HG03175 (cell line): ENCODE measurements around the gene GGT7.
"Not testable (repeated sequence)": the region's sequence is repeated elsewhere in the genome, so short reads cannot be mapped to it uniquely, and the experiment has no call there.

Experiments
- ATAC-seq: cut with Tn5 transposase; IDR thresholded peaks from one replicate; pipeline ENCODE4 v1.9.1; 2021; ENCODE audit warnings: mild to moderate bottlenecking, moderate library complexity; ENCODE audit not compliant: unreplicated experiment

GGT7 gene

DNA sequence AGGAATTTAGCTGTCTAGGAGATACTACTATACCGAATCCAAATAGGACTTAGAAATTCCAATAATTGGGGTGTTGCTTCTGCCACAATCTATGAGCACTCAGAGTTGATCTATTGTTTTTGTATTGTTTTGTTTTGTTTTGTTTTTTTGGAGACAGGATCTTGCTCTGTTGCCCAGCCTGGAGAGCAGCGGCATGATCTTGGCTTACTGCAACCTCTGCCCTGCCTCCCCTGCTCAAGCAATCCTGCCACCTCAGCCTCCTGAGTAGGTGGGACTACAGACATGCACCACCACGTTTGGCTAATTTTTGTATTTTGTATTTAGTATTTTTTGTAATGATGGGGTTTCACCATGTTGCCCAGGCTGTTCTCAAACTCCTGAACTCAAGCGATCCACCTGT is 11.2 kb upstream of the GGT7 start:
- ATAC-seq = no peak

DNA sequence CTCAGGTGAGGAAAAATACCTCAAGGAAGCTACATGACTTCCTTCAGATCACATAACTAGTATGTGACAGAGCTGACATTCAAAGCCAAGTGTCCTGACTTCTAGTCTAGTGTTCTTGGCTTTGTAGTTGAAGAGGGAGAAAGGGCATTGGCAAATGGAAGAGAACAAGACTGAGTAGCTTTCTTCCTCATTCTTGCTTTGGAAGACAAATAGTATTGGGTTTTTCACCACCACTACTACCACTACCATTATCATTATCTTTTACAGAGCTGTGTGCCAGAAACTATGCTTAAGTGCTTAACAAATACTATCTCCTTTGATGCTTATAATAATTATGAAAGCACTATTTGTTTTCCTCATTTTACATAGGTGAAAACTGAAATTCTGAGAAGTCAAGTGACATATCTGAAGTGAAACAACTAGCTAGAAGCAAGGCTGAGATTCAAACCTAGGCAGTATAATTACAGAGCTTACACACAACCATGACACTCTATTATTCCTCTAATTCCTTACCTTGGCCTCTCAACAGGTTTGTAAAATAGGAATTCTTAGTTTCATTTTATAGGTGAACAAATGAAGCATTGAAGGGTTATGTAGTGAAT is 10.5 kb upstream of the GGT7 start:
- ATAC-seq = no peak

DNA sequence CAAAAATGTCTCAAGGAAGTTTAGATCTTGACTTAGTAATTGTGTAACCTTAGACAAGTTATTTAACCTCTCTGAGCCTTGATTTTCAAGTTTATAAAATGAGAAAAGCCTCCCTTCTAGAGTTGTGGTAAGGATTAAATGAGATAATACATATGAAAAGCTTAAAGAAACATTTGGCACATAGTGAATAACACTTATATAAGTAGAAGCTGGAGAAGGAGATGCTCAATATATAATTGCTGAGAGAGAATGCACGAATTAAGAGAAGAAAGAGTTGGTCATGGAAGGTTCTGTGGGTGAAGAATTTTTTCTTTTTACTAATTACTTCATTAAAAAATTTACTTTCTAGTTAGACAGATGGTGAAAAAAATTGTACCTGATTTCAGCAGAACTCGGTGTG is 9.0 kb upstream of the GGT7 start:
- no peak for ATAC-seq

DNA sequence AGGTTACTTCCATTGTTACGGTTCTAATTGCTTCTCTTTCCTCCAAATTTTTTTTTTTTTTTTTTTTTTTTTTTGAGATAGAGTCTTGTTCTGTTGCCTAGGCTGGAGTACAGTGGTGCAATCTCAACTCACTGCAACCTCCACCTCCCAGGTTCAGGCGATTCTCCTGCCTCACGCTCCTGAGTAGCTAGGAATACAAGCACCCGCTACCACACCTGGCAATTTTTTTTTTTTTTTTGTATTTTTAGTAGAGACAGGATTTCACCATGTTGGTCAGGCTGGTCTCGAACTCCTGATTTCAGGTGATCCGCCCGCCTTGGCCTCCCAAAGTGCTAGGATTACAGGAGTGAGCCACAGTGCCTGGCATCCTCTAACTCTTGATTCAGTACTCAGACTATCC is 8.3 kb upstream of the GGT7 start:
- not testable (repeated sequence) for ATAC-seq

DNA sequence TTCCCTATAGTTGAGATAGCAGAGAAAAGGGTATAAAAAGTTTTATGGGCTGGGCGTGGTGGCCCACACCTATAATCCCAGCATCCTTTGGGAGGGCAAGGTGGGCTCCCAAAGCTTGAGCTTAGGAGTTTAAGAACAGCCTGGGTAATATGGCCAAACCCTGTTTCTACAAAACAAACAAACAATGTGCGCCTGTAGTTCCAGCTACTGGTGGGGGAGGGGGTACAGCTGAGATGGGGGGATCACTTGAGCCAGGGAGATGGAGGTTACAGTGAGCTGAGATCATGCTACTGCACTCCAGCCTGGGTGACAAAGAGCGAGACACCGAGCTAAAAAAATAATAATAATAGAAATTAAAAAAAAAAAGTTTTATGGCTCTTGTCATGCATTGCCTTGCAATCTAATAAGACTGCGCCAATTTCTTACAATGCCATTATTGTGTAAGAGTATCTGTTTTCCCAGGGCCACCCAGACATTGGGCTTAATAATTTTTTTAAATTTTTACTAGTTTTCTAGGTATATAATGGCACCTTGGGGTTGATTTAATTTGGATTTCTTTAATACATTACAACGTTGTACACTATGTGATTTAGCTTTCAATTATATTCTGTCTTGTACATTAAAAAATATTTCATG is 7.7 kb upstream of the GGT7 start:
- no peak for ATAC-seq

DNA sequence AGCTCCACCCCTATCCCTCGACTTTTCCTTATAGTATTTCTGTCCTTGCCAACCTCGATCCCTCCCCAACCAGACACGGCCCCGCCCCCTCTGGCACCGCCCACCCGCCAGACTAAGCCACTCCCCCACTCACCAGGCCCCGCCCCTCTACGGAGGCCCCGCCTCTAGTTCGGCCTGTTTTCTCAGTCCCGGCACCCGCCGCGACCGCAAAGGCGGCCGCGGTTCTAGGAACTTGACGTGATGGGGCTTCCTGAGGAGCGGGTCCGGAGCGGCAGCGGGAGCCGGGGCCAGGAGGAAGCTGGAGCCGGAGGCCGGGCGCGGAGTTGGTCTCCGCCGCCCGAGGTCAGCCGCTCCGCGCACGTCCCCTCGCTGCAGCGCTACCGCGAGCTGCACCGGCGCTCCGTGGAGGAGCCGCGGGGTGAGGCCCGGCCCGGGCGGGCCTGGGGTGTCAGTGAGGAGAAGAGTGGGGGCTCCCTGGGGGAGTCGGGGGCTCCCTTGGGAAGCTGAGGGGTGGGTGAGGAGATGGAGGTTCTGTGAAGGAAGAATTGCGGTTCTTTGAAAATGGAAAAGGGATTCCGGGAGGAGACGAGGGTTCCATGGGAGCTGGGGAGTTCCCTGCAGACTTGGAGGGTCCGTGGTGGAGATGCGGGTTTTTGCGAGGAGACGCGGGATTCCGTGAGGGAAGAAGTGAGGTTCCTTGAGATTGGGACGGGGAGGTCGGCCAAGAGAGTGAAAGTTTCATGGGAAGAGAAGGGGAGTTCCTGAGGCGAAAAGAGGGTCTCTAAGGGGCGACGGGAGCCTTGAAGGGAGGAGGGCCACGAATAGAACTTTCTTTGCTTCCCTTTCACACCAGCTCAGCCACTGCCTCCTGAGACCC is 4.0 kb upstream of the GGT7 start, which contains the start of gene ACSS2:
Gene ACSS2 (plus strand): TSS at position 207 of the 877 bp plus-strand sequence. CDS start 34 bp downstream, at position 241.
- peak; percentile 33 for ATAC-seq

DNA sequence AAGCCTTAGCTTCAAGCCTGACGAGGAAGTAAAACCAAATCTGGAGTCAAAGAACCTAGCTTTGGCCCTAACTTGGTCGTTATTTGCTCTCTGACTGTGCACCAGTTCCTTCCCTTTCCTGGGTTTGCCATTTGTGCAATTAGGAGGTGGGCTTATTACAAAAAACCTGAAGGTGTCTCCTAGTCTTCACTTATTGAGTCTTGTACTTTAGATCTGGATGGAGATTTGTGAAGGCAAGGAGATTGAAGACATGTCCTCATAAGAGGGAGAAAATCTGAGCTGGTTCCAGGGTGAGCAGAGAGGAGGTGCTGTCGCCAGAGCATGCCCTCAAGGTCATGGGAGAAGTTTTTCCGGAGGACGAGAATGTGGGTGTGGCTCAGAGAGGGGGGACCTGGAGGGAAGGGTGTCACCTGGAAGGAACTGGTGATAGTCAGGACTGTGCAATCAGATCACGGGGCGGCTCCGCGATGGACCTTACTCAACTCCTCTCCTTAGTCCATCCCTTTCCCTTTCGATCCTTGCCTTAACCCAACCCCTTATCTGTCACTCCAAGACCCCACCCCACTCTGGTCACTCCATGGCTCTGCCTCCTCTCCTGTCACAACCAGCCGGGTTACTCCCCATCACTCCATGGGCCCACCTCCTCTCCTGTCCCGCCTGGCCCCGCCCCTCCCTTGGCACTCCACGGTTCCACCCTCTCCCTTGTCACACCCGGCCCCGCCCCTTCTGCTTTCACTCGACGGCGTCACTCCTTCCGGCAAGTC is 3.2 kb upstream of the GGT7 start:
- ATAC-seq = peak; percentile 60

DNA sequence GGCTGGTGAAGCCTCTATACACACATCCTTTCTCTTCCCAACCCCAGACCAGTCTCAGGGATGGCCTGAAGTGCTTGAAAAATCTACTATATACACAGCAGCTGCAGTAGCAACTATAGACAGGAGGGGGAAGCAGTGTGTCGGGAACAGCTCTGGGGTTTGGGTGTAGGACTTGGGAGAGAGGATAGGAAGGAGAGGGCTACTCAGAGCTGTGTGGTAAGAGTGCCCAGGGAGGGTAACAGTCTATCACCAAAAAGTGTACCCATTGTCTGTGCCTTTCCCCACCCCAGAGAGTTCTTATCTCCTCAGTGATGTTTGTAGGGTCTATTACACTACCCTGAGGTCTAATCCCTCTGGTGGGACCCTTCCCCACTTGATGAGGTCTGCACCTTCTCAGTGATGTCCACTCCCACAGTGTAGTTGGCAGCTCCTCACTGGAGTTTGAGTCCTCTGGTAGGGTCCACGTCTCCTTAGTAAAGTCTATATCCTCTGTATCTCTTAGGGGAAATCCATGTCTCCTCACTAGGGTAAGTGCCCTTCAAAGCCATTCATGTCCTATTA is 1.5 kb upstream of the GGT7 start:
- ATAC-seq = no peak

DNA sequence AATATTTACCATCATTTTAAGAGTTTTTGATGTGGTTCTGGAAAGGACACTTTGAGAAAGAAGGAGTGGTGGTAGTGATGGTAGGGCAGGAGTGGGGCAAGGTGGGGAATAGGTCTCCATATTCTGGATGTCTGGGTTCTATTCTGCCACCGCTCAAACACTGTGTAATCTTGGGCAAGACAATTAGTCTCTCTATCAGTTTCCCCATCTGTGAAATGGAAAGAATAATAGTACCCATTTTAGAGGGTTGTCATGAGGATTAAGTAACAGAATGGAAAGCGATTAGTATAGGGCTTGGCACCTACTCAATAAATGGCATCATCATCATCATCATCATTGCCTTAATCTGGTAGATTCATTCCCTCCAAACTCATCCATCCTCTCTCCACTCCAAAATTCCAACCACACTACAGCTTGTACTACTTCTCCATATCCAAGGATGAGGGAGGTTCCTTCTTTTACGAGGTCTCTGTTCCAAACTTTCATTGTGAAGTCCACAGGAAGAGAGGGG is 982 bp upstream of the GGT7 start:
- ATAC-seq = no peak

DNA sequence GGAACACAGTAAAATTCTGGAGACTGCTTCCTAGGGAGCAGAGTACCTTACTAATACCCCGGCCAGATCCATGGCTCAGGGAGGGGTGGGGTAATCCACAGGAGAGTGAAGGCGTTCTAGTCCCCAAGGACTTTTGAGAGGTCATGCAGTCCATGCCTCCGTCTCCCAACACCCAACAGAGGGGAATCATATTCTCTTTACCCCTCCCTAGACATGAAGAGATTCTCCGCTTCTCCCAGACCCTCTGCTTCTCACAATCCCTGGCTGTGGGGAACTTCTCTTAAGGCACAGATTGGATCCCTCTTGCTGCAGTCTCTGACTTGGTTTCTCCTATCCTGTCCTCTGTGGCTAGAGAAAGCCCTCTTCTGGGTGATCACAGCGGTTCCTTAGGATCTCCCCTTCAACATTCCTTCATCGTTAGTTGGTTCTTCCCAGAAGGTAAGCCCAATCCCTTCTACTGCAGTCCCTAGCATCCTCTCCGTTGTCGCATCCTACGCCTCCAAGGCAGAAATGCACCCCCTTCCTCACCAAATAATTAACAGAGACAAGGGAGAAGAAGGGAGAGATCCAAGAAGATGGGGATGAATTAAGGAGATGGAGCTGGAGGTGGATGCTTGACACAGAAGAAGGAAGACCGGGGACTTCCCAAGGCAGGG is 562 bp downstream of the GGT7 start:
- no peak for ATAC-seq

DNA sequence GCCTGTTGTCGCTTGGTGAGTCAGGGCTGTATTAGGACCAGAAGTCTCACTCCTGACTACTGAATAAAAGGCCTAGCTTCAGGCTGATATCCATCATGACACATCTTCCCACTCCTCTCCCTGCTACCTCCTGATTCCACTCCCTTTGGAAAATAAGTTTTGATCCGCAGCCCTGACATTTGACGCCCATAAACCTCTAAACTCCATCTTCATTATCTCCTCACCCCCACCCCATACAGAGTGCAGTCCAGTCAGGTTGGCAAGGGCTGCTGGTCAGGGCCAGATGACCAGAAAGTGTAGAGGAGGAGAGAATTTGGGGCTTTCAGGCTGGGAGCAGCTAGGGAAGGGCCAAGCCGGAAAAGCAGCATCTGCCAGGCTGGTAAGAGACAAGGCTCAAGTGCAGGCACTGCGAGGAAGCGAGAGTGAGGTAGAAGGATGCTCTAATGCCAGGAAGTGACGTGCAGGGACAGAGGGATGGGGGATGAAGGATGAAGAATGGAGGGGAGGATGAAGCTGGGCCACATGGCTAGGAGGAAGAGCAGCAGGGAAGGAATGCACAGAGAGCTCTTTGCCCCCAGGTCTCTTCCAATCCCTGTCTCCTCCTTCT is 1.2 kb downstream of the GGT7 start:
- no peak for ATAC-seq

DNA sequence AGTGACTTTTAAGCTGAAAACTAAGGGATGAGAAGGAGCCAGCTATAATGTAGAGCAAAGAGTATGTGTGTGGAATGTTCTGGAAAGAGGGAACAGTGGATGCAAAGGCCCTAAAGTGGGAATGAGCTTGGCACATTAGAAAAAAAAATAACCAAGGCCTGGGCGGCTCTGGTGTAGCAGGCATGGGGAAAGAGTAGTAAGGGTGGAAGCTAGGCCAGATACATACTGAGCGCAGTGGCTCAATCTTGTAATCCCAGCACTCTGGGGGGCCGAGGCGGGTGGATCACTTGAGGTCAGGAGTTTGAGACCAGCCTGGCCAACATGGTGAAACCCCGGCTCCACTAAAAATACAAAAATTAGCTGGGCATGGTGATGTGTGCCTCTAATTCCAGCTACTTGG is 8.4 kb downstream of the GGT7 start:
- ATAC-seq = no peak

DNA sequence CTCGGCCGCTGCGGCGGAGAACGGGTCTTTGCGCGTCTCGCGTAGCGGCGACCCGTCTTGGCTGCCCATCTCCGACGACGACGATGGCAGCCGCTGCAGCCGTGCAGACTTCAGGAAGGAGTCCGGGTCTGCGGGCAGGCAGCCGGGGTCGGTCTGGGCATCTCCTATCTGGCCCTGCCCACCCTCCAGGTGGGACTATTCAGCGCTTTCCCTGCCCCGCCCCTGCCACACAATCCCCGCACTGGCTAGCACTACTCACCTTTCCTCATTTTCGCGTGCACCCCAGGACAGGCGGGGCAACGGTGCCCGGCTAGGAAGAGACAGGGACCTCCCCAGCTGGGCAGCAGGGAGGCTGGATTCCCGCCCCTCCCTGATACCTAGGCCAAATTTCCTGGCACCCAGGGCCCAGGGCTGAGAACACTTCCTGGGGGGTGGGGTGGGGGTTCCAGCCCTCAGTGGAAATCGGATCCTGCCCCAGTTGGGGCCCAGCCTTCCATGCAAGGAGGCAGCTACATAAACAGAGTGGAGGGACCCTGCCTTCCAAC is 9.2 kb downstream of the GGT7 start:
- ATAC-seq = no peak

DNA sequence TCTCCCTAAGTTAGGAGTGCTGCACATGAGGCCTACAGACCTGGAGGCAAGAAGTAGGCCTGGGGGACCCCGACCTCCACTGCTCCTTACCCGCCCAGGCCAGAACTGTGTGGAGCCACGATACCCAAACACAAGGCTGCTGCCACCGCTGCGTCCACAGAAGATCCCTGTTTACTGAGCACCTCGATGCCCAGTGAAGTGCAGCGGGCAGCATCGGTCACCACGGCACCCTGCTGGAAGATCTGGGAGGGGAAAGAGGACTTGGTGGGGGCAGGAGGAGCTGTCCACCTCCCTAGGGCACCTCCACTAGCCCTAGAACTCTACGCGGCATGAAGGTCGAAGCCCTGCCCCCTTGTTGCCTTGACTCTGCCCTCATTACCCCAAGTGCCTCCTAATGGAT is 9.9 kb downstream of the GGT7 start:
- ATAC-seq = no peak

DNA sequence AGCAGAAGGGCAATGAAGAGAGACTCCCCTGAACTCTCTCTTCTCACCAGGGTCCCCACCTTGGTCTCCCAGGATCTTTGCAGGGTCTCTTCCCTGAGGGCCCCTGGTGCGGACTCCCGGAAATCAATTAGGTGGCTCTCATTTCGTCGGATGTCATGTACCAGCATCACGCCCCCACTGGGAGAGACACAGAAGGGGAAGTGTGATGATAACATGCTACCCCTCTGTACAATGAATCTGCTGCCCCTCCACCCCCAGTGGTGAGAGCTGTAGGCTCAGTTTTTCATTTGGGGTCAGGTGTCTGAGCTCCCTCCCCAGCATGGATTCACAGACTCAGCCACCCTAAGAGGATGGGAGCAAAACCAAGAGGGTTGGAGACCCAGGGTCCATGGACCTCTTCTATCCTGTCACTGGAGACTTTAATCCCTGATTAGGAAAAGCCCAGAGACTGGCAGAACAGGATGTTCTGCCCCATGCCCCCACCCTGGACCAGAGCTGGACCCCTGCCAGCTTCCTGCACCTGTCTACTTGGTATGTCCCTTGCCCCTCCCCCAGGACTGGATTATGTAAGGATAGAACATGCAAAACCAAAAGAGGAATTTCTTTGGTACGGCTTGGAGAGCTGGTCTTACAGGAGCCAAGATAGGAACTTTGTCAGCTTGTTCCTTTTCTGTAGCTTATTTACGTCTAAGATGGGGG is 11.1 kb downstream of the GGT7 start:
- ATAC-seq = no peak

DNA sequence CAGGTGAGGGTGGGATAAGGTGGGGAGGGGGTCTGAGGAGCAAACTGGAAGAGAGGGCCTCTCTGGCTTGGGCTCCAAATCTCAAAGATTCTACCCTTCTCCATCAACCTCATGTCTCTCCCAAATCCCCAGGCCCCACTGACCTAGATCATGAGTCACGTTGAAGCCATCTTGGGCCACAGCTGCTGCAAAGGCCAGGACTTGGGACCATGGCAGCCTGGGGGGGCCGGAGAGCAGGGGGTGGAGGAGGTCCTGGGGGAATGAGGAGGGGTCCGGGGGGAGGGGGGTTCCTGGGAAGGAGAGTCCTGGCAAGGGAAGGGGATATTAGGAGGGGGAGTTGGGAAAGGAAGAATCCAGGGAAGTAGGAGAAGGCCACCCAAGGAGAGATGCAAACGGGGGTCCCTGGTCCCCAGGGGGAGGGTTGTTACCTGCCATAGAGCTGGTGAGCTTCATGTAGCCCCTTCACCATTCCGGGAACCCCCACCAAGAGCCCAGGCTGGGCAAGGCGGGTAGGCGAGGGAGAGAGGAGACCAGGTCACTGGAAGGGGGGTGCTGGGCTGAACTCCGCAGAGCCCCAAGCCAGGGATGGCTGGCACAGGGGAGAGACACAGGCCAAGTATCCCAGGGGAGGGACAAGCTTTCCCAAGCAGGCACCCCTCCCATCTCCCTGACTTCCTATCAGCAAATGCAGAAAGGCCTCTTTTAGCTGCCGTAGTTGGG is 12.7 kb downstream of the GGT7 start:
- no peak for ATAC-seq

DNA sequence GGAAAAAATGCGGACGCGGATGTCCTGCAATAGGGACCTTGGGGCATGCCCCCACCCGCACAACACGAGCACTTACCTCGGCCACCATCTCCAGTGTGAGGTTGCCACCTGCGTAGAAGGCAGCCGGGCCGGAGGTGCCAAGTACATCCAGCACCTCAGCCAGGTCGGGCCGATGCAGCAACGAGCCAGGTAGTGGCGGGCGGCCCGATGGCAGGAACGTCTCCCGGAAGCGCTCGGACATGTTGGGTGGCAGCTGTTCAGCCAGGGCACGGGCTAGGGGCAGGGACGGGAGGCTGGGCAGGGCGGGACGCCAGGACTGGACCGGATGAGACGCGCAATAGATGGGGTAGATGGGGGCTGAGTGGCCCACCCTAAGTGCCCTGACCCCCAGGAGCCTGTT is 13.3 kb downstream of the GGT7 start:
- ATAC-seq = no peak

DNA sequence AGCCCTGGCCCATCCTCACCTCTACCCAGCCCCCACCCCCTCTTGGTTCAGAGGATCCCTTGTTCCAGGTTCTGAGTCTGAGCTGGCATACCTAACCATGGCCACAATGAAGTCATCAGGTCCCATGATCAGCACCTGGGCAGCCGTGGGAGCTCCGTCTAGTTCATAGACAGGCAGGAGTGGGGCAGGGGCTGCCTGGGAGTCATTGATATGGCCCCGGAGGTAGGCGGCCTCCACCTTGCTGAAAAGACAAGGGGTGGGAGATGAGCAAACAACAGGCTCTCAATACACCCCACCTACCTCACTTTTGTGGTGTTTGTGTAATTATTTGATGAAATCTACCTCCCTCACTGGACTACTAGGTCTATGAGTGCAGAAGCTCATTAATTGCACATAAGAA is 20.4 kb downstream of the GGT7 start:
- no peak for ATAC-seq
